LNCAP (cell line): ENCODE data around the gene PODXL.

ENCODE experiments used
- CTCF ChIP-seq: fragments of 450-650 bp; IDR thresholded peaks from 2 replicates; pipeline ENCODE4 v1.5.1; 2017; ENCODE audit warnings: mild to moderate bottlenecking

PODXL gene

GRCh38 chr7:131507592-131508331 lies 48.7 kb downstream of the PODXL start:
- TF ChIP-seq CTCF = peak; percentile 94

GRCh38 chr7:131506597-131506996 lies 49.8 kb downstream of the PODXL start:
- TF ChIP-seq CTCF = no peak

GRCh38 chr7:131505636-131506557 lies 50.5 kb downstream of the PODXL start:
- TF ChIP-seq CTCF = no peak

- no peak for TF ChIP-seq CTCF
Measured at GRCh38 chr7:131504157-131504899, 52.1 kb downstream of the PODXL start.

GRCh38 chr7:131503639-131504038 lies 52.8 kb downstream of the PODXL start:
- no peak for TF ChIP-seq CTCF

- no peak for TF ChIP-seq CTCF
Measured at GRCh38 chr7:131502810-131503508, 53.5 kb downstream of the PODXL start.
